Measurements from ENCODE around the gene DPF3.

Gene DPF3

GRCh38 chr14:72588521-72588920 lies 305.4 kb downstream of the DPF3 start:
- no peak for DNase-seq

- no peak for DNase-seq
Measured at GRCh38 chr14:72583316-72584272, 310.3 kb downstream of the DPF3 start.

- no peak for DNase-seq
Measured at GRCh38 chr14:72582582-72582981, 311.3 kb downstream of the DPF3 start.

GRCh38 chr14:72578514-72578913 lies 315.4 kb downstream of the DPF3 start:
- no peak for DNase-seq

- DNase-seq: no peak
Measured at GRCh38 chr14:72577521-72577920, 316.4 kb downstream of the DPF3 start.

- no peak for DNase-seq
Measured at GRCh38 chr14:72576258-72576657, 317.6 kb downstream of the DPF3 start.

- DNase-seq: no peak
Measured at GRCh38 chr14:72574715-72575114, 319.2 kb downstream of the DPF3 start.

GRCh38 chr14:72573725-72574417 lies 320.0 kb downstream of the DPF3 start:
- DNase-seq: no peak
